ENCODE data around the gene TNFAIP1. TPM values are rescaled to one million over a fixed set of nuclear protein-coding genes. Genes with fewer than 3 reads are reported as not detected.

TNFAIP1 gene
- total RNA-seq, 3 donors from 2014 or later (not counting 1 experiment from before 2014, with no cell fraction given): 10.5 to 15.7 (median 14.6) TPM

DNA sequence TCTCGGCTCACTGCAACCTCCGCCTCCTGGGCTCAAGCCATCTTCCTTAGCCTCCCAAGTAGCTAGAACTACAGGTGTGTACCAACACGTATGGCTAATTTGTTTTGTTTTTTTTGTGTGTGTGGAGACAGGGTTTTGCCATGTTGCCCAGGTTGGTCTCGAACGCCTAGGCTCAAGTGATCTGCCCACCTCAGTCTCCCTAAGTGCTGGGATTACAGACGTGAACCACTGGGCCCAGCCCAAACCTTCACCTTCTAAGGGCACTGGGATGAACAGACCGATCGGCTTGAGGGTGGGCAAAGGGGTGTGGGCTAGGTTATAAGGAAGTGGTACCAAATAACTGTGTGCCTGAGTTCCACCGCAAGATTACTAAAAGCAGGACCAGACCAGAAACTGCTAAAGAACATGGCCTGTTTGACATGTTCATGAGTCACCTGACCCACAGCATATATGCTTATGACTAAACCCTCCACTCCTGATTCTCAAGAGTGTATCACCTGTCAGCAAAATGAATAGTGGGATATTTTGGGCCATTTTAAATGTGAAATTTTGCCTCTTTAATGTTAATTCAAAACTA lies 8.4 kb upstream of the TNFAIP1 start:
- H3K4me3 Mint-ChIP-seq: no peak overlapping the region
- Histone ChIP-seq H3K4me3 (ENCODE audit: low read length) (no peak overlapping the region), H3K9me3 (ENCODE audit: control insufficient read depth, insufficient read depth, low read length) (no peaks in the 10 kb centered on the region), H3K27me3 (ENCODE audit: control insufficient read depth, insufficient read depth, low read length) (no peaks in the 10 kb centered on the region), H3K27ac (ENCODE audit: low read length) (no peak overlapping the region), H3K4me1 (ENCODE audit: control insufficient read depth, insufficient read depth, low read length) (no peaks in the 10 kb centered on the region), H3K36me3 (ENCODE audit: control insufficient read depth, insufficient read depth, low read length) (peaks cover 33% of the 10 kb centered on the region)
- TF ChIP-seq CTCF (IDR thresholded peaks at IDR 0.05): no peak
- H3K9me3 Mint-ChIP-seq: no peaks in the 10 kb centered on the region
- no peak for ATAC-seq
- WGBS (ENCODE audit: insufficient coverage): 81% methylated on average over 9 of the region's 9 CpGs
- H3K27ac Mint-ChIP-seq: no peak overlapping the region
- peaks cover 0 to 2% of the 10 kb centered on the region in 2 donors for H3K4me1 Mint-ChIP-seq
- H3K27me3 Mint-ChIP-seq (ENCODE audit: low read depth in 2 of 2): no peaks in the 10 kb centered on the region
- H3K36me3 Mint-ChIP-seq: peaks cover 12% of the 10 kb centered on the region
- no peak for DNase-seq
- intact Hi-C loops (cut with micrococcal nuclease): no loop called here

- no peak overlapping the region for H3K27ac ChIP-seq (ENCODE audit: low read length)
- peaks cover 33% of the 10 kb centered on the region for H3K36me3 ChIP-seq (ENCODE audit: control insufficient read depth, insufficient read depth, low read length)
- H3K9me3 ChIP-seq (ENCODE audit: control insufficient read depth, insufficient read depth, low read length): no peaks in the 10 kb centered on the region
- H3K36me3 Mint-ChIP-seq: peaks cover 12% of the 10 kb centered on the region
- TF ChIP-seq CTCF (IDR thresholded peaks at IDR 0.05): no peak
- no peaks in the 10 kb centered on the region for H3K27me3 Mint-ChIP-seq (ENCODE audit: low read depth in 2 of 2)
- ATAC-seq: no peak
- no peaks in the 10 kb centered on the region for H3K9me3 Mint-ChIP-seq
- no peak for DNase-seq
- H3K27ac Mint-ChIP-seq: no peak overlapping the region
- H3K27me3 ChIP-seq (ENCODE audit: control insufficient read depth, insufficient read depth, low read length): no peaks in the 10 kb centered on the region
- H3K4me3 Mint-ChIP-seq: no peak overlapping the region
- intact Hi-C loops (cut with micrococcal nuclease): no loop called here
- 93% methylated on average over 2 of the region's 3 CpGs for WGBS (ENCODE audit: insufficient coverage)
- H3K4me1 Mint-ChIP-seq: peaks cover 0 to 4% of the 10 kb centered on the region in 2 donors
- no peak overlapping the region for H3K4me3 ChIP-seq (ENCODE audit: low read length)
- no peaks in the 10 kb centered on the region for H3K4me1 ChIP-seq (ENCODE audit: control insufficient read depth, insufficient read depth, low read length)
These were observed 7.9 kb upstream of the TNFAIP1 start for GRCh38 chr17:28327709-28328108.

GRCh38 chr17:28328325-28328724 lies 7.2 kb upstream of the TNFAIP1 start:
- no peaks in the 10 kb centered on the region for H3K9me3 ChIP-seq (ENCODE audit: control insufficient read depth, insufficient read depth, low read length)
- peaks cover 33% of the 10 kb centered on the region for H3K36me3 ChIP-seq (ENCODE audit: control insufficient read depth, insufficient read depth, low read length)
- H3K27me3 Mint-ChIP-seq (ENCODE audit: low read depth in 2 of 2): no peaks in the 10 kb centered on the region
- H3K27ac ChIP-seq (ENCODE audit: low read length): no peak overlapping the region
- 92% methylated on average over 3 of the region's 4 CpGs for WGBS (ENCODE audit: insufficient coverage)
- no peaks in the 10 kb centered on the region for H3K4me1 ChIP-seq (ENCODE audit: control insufficient read depth, insufficient read depth, low read length)
- no peaks in the 10 kb centered on the region for H3K27me3 ChIP-seq (ENCODE audit: control insufficient read depth, insufficient read depth, low read length)
- H3K27ac Mint-ChIP-seq: no peak overlapping the region
- H3K36me3 Mint-ChIP-seq: peaks cover 12% of the 10 kb centered on the region
- H3K4me1 Mint-ChIP-seq: peaks cover 0 to 4% of the 10 kb centered on the region in 2 donors
- H3K4me3 ChIP-seq (ENCODE audit: low read length): no peak overlapping the region
- ATAC-seq: no peak
- no peak for DNase-seq
- no peak overlapping the region for H3K4me3 Mint-ChIP-seq
- H3K9me3 Mint-ChIP-seq: no peaks in the 10 kb centered on the region
- no peak for TF ChIP-seq CTCF (IDR thresholded peaks at IDR 0.05)
- intact Hi-C loops (cut with micrococcal nuclease): no loop called here

DNA sequence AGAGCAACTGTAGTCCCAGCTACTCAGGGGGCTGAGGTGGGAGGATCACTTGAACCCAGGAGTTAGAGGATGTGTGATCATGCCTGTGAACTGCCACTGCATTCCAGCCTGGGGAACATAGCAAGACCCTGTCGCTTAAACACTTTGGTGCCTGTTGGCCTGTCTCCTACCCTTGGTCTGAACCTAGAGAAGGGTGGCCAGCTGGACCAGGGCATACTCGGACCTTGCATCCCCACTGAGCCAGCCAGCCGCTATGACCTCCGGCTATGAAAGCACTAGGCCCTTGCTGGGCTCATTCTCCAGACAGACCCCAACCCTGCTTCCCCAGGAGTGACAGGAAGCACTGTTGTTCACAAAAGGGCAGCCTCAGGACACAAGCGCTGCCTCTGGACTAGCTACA lies 4.9 kb upstream of the TNFAIP1 start:
- ATAC-seq (no peak), DNase-seq (no peak)
- peaks cover 12% of the 10 kb centered on the region for H3K36me3 Mint-ChIP-seq
- H3K27ac Mint-ChIP-seq: no peak overlapping the region
- H3K27me3 Mint-ChIP-seq (ENCODE audit: low read depth in 2 of 2): no peaks in the 10 kb centered on the region
- TF ChIP-seq CTCF (IDR thresholded peaks at IDR 0.05): no peak
- no peak overlapping the region for H3K4me3 Mint-ChIP-seq
- no peaks in the 10 kb centered on the region for H3K9me3 Mint-ChIP-seq
- Histone ChIP-seq H3K4me3 (ENCODE audit: low read length) (no peak overlapping the region), H3K27ac (ENCODE audit: low read length) (no peak overlapping the region), H3K36me3 (ENCODE audit: control insufficient read depth, insufficient read depth, low read length) (peaks cover 33% of the 10 kb centered on the region), H3K4me1 (ENCODE audit: control insufficient read depth, insufficient read depth, low read length) (peaks cover 10% of the 10 kb centered on the region), H3K27me3 (ENCODE audit: control insufficient read depth, insufficient read depth, low read length) (no peaks in the 10 kb centered on the region), H3K9me3 (ENCODE audit: control insufficient read depth, insufficient read depth, low read length) (no peaks in the 10 kb centered on the region)
- intact Hi-C loops (cut with micrococcal nuclease): loop anchor here (10.0 kb wide), 1 partner anchor 384 kb away; the partner anchor contains the start of genes PROCA1, RAB34 and RPL23A
- WGBS (ENCODE audit: insufficient coverage): 95% methylated on average over 5 of the region's 5 CpGs
- peaks cover 13 to 25% of the 10 kb centered on the region in 2 donors for H3K4me1 Mint-ChIP-seq
